OCI-LY7 (cell line): Measurements from ENCODE around the gene PLA2G3. TPM values are rescaled to one million over a fixed set of nuclear protein-coding genes. Genes with fewer than 3 reads are reported as not detected.

Source experiments
- BruUV-seq: library from RNA; stranded (reverse); fragments of 400-500 nt; replicated peaks from 2 replicates; lab custom pipeline; 2021; lab: Mats Ljungman, UMichigan
- CTCF ChIA-PET: fragments of 300-600 bp; sonication (Branson Sonifier 250); formaldehyde crosslinking; loops from one replicate; lab custom pipeline; 2022; ENCODE audit warnings: antibody characterized with exemption; ENCODE audit not compliant: unreplicated experiment; lab: Charles Lee
- POLR2A ChIA-PET: fragments of 300-600 bp; sonication (Branson Sonifier 250); formaldehyde crosslinking; loops from one replicate; lab custom pipeline; 2022; ENCODE audit warnings: antibody characterized with exemption; lab: Charles Lee
- DNase-seq: peaks from one replicate; pipeline ENCODE4 v3.0.0-alpha.2; 2015; ENCODE audit warnings: low spot score
- H2AFZ ChIP-seq: fragments of 200-600 bp; sonication (generic), shearing (Covaris generic); 2 replicates; pipeline ENCODE4 v1.6.1; 2014; ENCODE audit warnings: mild to moderate bottlenecking, antibody characterized with exemption, low read length, moderate library complexity
- H3K27ac ChIP-seq: fragments of 200-600 bp; sonication (generic); 2 replicates; pipeline ENCODE4 v1.5.1; 2014; ENCODE audit warnings: mixed run types, low read depth, mild to moderate bottlenecking, moderate library complexity, low read length, inconsistent platforms; ENCODE audit not compliant: poor library complexity, severe bottlenecking
- H3K36me3 ChIP-seq: fragments of 200-600 bp; sonication (generic); 2 replicates; pipeline ENCODE4 v1.6.1; 2014; ENCODE audit warnings: mild to moderate bottlenecking, antibody characterized with exemption, low read length, moderate library complexity, mixed read lengths; ENCODE audit not compliant: insufficient read depth
- H3K4me1 ChIP-seq: fragments of 200-600 bp; sonication (generic); 2 replicates; pipeline ENCODE4 v1.5.1; 2014; ENCODE audit warnings: mild to moderate bottlenecking, low read length; ENCODE audit not compliant: insufficient read depth, poor library complexity, severe bottlenecking
- H3K4me2 ChIP-seq: fragments of 200-600 bp; sonication (generic); 2 replicates; pipeline ENCODE4 v1.6.1; 2014; ENCODE audit warnings: mild to moderate bottlenecking, low read length
- H3K4me3 ChIP-seq: fragments of 200-600 bp; sonication (generic); 2 replicates; pipeline ENCODE4 v1.5.1; 2014; ENCODE audit warnings: mild to moderate bottlenecking, low read depth, low read length; ENCODE audit not compliant: poor library complexity, severe bottlenecking
- H3K79me2 ChIP-seq: fragments of 200-600 bp; sonication (generic); 2 replicates; pipeline ENCODE4 v1.6.1; 2016; ENCODE audit warnings: low read depth, mild to moderate bottlenecking, low read length, moderate library complexity, mixed read lengths; ENCODE audit not compliant: insufficient read depth
- H3K9me2 ChIP-seq: fragments of 200-600 bp; sonication (generic); 2 replicates; pipeline ENCODE4 v1.6.1; 2016; ENCODE audit warnings: mild to moderate bottlenecking, low read length, mixed read lengths; ENCODE audit not compliant: insufficient read depth
- H3K9me3 ChIP-seq: fragments of 200-600 bp; sonication (generic); 2 replicates; pipeline ENCODE4 v1.6.1; 2014; ENCODE audit warnings: mild to moderate bottlenecking, mixed run types, low read length, mixed read lengths
- H4K20me1 ChIP-seq: fragments of 200-600 bp; sonication (generic); 2 replicates; pipeline ENCODE4 v1.6.1; 2014; ENCODE audit warnings: mild to moderate bottlenecking, antibody characterized with exemption, low read length, moderate library complexity, mixed read lengths; ENCODE audit not compliant: insufficient read depth
- CTCF ChIP-seq: fragments of 200-600 bp; sonication (generic); conservative IDR thresholded peaks from 2 replicates; pipeline ENCODE4 v1.5.1; 2014; ENCODE audit warnings: mild to moderate bottlenecking, antibody characterized with exemption, low read length, moderate library complexity, mixed read lengths
- EZH2phosphoT487 ChIP-seq: fragments of 200-600 bp; sonication (generic); IDR thresholded peaks from 2 replicates; pipeline ENCODE4 v1.6.1; 2018; ENCODE audit warnings: low read depth, borderline replicate concordance, mild to moderate bottlenecking, mixed run types, antibody characterized with exemption, low read length, moderate library complexity, mixed read lengths
- intact Hi-C: fragments of 100-400 bp; cut with micrococcal nuclease; formaldehyde crosslinking; loops from one replicate; pipeline ENCODE4 v1.10.0; 2022; ENCODE audit not compliant: unreplicated experiment
- total RNA-seq, 2 experiments: library from RNA; depleted of rRNA in 1 of 2; stranded (reverse); fragments of >200 nt in 1 of 2; shearing (Covaris generic) in 1 of 2; gene quantifications; 2 replicates each; pipeline ENCODE4 v1.2.3, GENCODE V29; 2014 to 2022

Gene PLA2G3
- total RNA-seq, 2 experiments from 2014 or later: not detected

- Histone ChIP-seq H3K27ac (no peak overlapping the region), H3K4me1 (peaks cover 5% of the 10 kb centered on the region), H4K20me1 (no peaks in the 10 kb centered on the region), H3K9me3 (no peaks in the 10 kb centered on the region), H2AFZ (no peak overlapping the region), H3K36me3 (no peaks in the 10 kb centered on the region), H3K79me2 (no peaks in the 10 kb centered on the region), H3K4me3 (no peak overlapping the region), H3K4me2 (no peak overlapping the region), H3K9me2 (no peaks in the 10 kb centered on the region)
- ChIA-PET CTCF (no interaction called here), POLR2A (no interaction called here)
- intact Hi-C loops: no loop called here
- TF ChIP-seq EZH2phosphoT487: no peak
- no peak for TF ChIP-seq CTCF
- BruUV-seq: no TSS peak
- DNase-seq: no peak
Observed at GRCh38 chr22:31103899-31104694, 36.2 kb downstream of the PLA2G3 start.

GRCh38 chr22:31103111-31103510 lies 37.2 kb downstream of the PLA2G3 start:
- Histone ChIP-seq H3K36me3 (no peaks in the 10 kb centered on the region), H2AFZ (no peak overlapping the region), H3K79me2 (no peaks in the 10 kb centered on the region), H3K9me3 (no peaks in the 10 kb centered on the region), H4K20me1 (no peaks in the 10 kb centered on the region), H3K4me3 (no peak overlapping the region), H3K9me2 (no peaks in the 10 kb centered on the region), H3K27ac (no peak overlapping the region), H3K4me2 (no peak overlapping the region), H3K4me1 (peaks cover 5% of the 10 kb centered on the region)
- CTCF ChIA-PET: no interaction called here
- POLR2A ChIA-PET: no interaction called here
- BruUV-seq: no TSS peak
- intact Hi-C loops: no loop called here
- no peak for DNase-seq
- TF ChIP-seq CTCF (no peak), EZH2phosphoT487 (no peak)

GRCh38 chr22:31102441-31103081 lies 37.7 kb downstream of the PLA2G3 start:
- no peak overlapping the region for H3K27ac ChIP-seq
- H3K4me3 ChIP-seq: no peak overlapping the region
- H3K4me2 ChIP-seq: no peak overlapping the region
- CTCF ChIA-PET: no interaction called here
- POLR2A ChIA-PET: no interaction called here
- BruUV-seq: no TSS peak
- no peaks in the 10 kb centered on the region for H3K4me1 ChIP-seq
- TF ChIP-seq CTCF: no peak
- no peak for TF ChIP-seq EZH2phosphoT487
- H3K36me3 ChIP-seq: no peaks in the 10 kb centered on the region
- intact Hi-C loops: no loop called here
- H3K79me2 ChIP-seq: no peaks in the 10 kb centered on the region
- no peaks in the 10 kb centered on the region for H3K9me3 ChIP-seq
- H4K20me1 ChIP-seq: no peaks in the 10 kb centered on the region
- DNase-seq: no peak
- H2AFZ ChIP-seq: no peak overlapping the region
- no peaks in the 10 kb centered on the region for H3K9me2 ChIP-seq
